T-helper 1 cell treated with Interleukin-12 subunit alpha and Interleukin-12 subunit beta and Interleukin-4 antibody, amounts not matched to agents 30 μg/mL and 1 μg/mL, for 36 hours (primary cell): ENCODE results near the gene DLGAP1.
"Not testable (repeated sequence)": the region's sequence is repeated elsewhere in the genome, so short reads cannot be mapped to it uniquely, and the experiment has no call there.

Experiments used
- H3K27ac Mint-ChIP-seq: one replicate; pipeline ENCODE4 v1.8.0; 2021; ENCODE audit warnings: mild to moderate bottlenecking, mixed read lengths
- H3K27me3 Mint-ChIP-seq: one replicate; pipeline ENCODE4 v1.8.0; 2021; ENCODE audit warnings: low read depth, mixed read lengths
- H3K36me3 Mint-ChIP-seq: one replicate; pipeline ENCODE4 v1.8.0; 2021; ENCODE audit warnings: low read depth, mixed read lengths
- H3K4me1 Mint-ChIP-seq: one replicate; pipeline ENCODE4 v1.8.0; 2021; ENCODE audit warnings: low read depth, mixed read lengths
- H3K4me3 Mint-ChIP-seq: one replicate; pipeline ENCODE4 v1.8.0; 2021; ENCODE audit warnings: mild to moderate bottlenecking, moderate library complexity, mixed read lengths
- H3K9me3 Mint-ChIP-seq: one replicate; pipeline ENCODE4 v1.8.0; 2021; ENCODE audit warnings: mixed read lengths

The DLGAP1 gene

GRCh38 chr18:3653851-3654441, 801.2 kb downstream of the DLGAP1 start:
- no peaks in the 10 kb centered on the region for H3K9me3 Mint-ChIP-seq
- no peak overlapping the region for H3K4me3 Mint-ChIP-seq

GRCh38 chr18:3653263-3653850, 801.8 kb downstream of the DLGAP1 start:
- H3K27ac Mint-ChIP-seq = no peak overlapping the region

More at GRCh38 chr18:3653851-3654441, 801.2 kb downstream of the DLGAP1 start:
- Mint-ChIP-seq H3K27ac (no peak overlapping the region), H3K27me3 (no peaks in the 10 kb centered on the region), H3K36me3 (no peaks in the 10 kb centered on the region), H3K4me1 (peaks cover 33% of the 10 kb centered on the region)

DNA sequence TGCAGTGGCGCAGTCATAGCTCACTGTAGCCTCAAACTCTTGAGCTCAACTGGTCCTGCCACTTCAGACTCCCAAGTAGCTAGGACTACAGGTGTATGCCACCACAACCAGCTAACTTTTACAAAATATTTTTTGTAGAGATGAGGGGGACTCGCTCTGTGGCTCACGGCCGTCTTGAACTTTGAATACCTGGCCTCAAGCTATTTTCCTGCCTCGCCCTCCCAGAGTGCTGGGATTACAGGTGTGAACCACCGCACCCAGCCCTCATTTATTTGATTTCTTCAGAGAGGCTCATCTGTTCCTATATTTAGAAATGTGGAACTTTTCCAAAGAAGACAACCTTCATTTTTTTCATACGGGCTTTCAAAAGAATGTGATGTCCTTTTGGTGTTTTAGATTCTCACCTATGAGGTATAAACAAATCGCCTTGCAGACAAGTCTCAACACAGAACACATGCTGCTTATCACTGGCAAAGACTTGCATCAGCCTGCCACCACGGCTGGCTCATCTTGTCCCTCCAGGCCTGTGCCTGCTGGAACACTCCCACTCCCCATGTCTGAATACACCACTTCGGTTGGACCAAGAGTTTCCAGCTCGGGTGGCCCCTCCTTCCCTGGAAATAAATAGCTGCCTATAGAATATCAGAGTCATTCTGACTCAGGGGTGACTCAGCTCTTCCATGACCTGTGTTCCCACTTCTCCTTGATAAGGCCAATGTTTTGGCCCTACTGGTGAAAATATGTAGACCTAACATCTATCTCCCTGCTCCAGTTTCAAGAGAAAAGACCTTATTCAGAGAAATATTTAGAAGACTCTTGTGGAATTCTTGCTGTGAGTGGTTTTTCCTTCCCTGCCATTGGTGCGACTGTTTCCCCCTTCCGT, 802.5 kb downstream of the DLGAP1 start:
- H3K27ac Mint-ChIP-seq = peak overlapping the region; percentile 4
- H3K4me1 Mint-ChIP-seq = peaks cover 36% of the 10 kb centered on the region
- no peaks in the 10 kb centered on the region for H3K36me3 Mint-ChIP-seq

More at GRCh38 chr18:3653263-3653850, 801.8 kb downstream of the DLGAP1 start:
- Mint-ChIP-seq H3K9me3 (no peaks in the 10 kb centered on the region), H3K27me3 (no peaks in the 10 kb centered on the region), H3K4me3 (no peak overlapping the region), H3K36me3 (no peaks in the 10 kb centered on the region), H3K4me1 (peaks cover 36% of the 10 kb centered on the region)

DNA sequence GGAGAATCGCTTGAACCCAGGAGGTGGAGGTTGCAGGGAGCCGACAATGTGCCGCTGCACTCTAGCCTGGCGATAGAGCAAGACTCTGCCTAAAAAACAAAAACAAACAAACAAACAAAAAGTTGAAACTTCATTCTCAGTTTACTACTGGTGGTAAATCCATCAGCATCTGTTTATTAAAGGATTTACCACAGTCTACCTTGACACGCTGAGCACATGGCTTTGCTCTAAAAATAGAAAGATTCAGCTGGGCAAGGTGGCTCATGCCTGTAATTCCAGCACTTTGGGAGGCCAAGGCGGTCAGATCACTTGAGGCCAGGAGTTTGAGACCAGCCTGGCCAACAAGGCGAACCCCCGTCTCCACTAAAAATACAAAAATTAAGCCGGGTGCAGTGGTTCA, 803.8 kb downstream of the DLGAP1 start:
- no peak overlapping the region for H3K27ac Mint-ChIP-seq
- H3K4me3 Mint-ChIP-seq = no peak overlapping the region
- H3K4me1 Mint-ChIP-seq = peaks cover 36% of the 10 kb centered on the region
- no peaks in the 10 kb centered on the region for H3K9me3 Mint-ChIP-seq
- no peaks in the 10 kb centered on the region for H3K36me3 Mint-ChIP-seq
- no peaks in the 10 kb centered on the region for H3K27me3 Mint-ChIP-seq

More for the DNA sequence above, 802.5 kb downstream of the DLGAP1 start:
- H3K9me3 Mint-ChIP-seq = no peaks in the 10 kb centered on the region
- no peaks in the 10 kb centered on the region for H3K27me3 Mint-ChIP-seq
- H3K4me3 Mint-ChIP-seq = no peak overlapping the region

- not testable (repeated sequence) for H3K27me3 Mint-ChIP-seq, H3K9me3 Mint-ChIP-seq, H3K27ac Mint-ChIP-seq, H3K36me3 Mint-ChIP-seq, H3K4me3 Mint-ChIP-seq
- peaks cover 40% of the 10 kb centered on the region for H3K4me1 Mint-ChIP-seq
Observed at GRCh38 chr18:3650521-3651042, 804.5 kb downstream of the DLGAP1 start.

GRCh38 chr18:3649633-3650426, 805.3 kb downstream of the DLGAP1 start:
- Mint-ChIP-seq H3K27me3 (no peaks in the 10 kb centered on the region), H3K9me3 (no peaks in the 10 kb centered on the region), H3K4me1 (peaks cover 38% of the 10 kb centered on the region), H3K36me3 (no peaks in the 10 kb centered on the region), H3K4me3 (no peak overlapping the region), H3K27ac (peak overlapping the region; percentile 60)

DNA sequence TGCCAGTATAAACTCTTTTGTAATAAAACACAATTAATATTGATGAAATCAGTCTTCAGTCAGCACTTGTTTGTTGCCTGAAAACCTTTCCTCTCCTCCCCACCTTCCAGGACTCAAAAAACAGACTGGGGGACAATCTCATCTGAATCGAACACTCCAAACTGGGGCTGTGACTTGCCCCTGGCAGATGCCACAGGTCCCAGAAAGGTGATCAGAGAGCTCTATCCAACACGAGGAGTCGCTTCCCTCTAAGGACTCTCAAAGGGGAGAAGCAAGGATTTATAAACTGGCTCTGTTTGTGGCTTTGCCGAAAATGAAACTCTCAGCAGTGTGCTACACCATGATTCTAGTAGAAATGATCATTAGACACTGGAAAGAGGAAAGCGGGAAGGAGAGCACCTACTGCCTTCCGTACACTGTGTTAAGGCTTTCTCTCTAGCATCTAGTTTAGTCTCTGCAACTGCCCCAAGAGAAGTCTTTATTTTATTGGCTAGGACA, 805.9 kb downstream of the DLGAP1 start:
- no peak overlapping the region for H3K4me3 Mint-ChIP-seq
- no peaks in the 10 kb centered on the region for H3K27me3 Mint-ChIP-seq
- no peaks in the 10 kb centered on the region for H3K9me3 Mint-ChIP-seq

GRCh38 chr18:3648641-3649040, 806.5 kb downstream of the DLGAP1 start:
- Mint-ChIP-seq H3K27me3 (no peaks in the 10 kb centered on the region), H3K4me3 (no peak overlapping the region), H3K27ac (no peak overlapping the region), H3K4me1 (peaks cover 31% of the 10 kb centered on the region), H3K9me3 (peaks cover 3% of the 10 kb centered on the region), H3K36me3 (no peaks in the 10 kb centered on the region)

More for the DNA sequence above, 805.9 kb downstream of the DLGAP1 start:
- Mint-ChIP-seq H3K4me1 (peaks cover 31% of the 10 kb centered on the region), H3K36me3 (no peaks in the 10 kb centered on the region), H3K27ac (no peak overlapping the region)

DNA sequence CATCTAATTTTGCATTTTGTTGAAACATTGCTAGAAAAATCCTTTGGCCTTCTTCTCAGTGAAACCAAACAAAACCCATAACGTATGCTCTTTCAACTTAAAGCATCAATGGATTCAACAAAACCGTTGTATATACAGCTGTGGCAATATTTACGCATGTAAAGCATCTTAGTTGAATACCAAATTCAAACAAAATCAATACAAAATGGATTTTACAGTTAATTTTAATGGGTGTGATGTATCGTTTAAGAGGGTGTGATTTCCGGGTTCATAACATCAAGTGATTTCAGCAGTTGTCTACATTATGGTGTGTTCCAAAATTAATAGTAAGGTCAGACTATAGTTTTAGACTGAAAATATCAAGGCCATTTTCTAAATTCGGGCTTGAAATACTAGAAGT, 806.9 kb downstream of the DLGAP1 start:
- no peaks in the 10 kb centered on the region for H3K36me3 Mint-ChIP-seq
- peaks cover 30% of the 10 kb centered on the region for H3K4me1 Mint-ChIP-seq
- no peak overlapping the region for H3K4me3 Mint-ChIP-seq
- H3K27me3 Mint-ChIP-seq = no peaks in the 10 kb centered on the region
- peaks cover 3% of the 10 kb centered on the region for H3K9me3 Mint-ChIP-seq
- no peak overlapping the region for H3K27ac Mint-ChIP-seq

DNA sequence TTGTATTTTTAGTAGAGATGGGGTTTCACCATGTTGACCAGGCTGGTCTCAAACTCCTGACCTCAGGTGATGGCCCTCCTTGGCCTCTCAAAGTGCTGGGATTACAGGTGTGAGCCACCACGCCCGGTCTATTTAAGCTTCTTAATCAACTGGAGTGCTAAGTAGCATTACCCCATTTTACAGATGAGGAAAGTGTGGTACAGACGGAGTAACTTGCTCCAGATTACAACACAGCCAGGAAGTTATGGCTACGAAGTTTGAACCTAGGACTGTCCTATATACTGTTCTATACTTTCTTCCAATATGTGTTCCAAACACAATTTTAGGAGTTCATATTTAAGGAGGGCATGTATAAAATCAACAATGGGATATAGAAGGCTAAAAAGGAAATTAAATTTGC, 807.5 kb downstream of the DLGAP1 start:
- Mint-ChIP-seq H3K9me3 (peaks cover 3% of the 10 kb centered on the region), H3K36me3 (no peaks in the 10 kb centered on the region), H3K27me3 (no peaks in the 10 kb centered on the region), H3K4me3 (no peak overlapping the region), H3K4me1 (peaks cover 24% of the 10 kb centered on the region), H3K27ac (no peak overlapping the region)

- Mint-ChIP-seq H3K27me3 (no peaks in the 10 kb centered on the region), H3K27ac (no peak overlapping the region), H3K4me1 (peaks cover 22% of the 10 kb centered on the region), H3K4me3 (no peak overlapping the region), H3K36me3 (no peaks in the 10 kb centered on the region), H3K9me3 (peaks cover 3% of the 10 kb centered on the region)
Observed at GRCh38 chr18:3645384-3646156, 809.5 kb downstream of the DLGAP1 start.

DNA sequence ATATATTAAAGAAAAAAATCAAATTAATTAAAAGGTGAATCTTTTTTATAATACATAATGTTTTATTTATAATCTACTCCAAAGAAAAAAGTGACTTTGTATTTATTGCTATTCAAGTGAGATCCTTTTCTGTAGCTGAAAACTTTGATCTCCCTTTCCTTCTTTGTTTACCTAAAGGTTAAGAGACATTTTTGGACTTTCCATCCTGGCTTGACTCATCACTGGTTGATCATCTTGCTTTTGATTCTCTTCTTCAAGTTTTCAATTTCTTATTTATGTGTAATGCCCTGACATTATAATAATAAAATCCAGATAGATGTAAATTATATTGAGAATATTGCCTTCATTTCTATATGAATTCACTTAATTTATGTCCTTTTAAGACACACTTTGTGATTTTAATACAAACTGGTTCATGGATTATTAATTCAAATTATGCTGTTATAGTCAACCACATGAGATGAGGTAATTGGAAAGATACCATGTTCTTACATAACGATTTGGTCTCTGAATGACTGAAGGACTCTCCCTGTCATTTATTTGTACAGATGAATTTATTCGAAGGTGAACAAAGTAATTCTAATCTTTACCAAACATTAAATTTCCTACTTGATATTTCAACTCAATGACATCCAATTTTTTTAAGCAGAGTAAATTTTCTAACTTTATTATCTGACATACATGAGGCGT, 820.7 kb downstream of the DLGAP1 start:
- Mint-ChIP-seq H3K9me3 (no peaks in the 10 kb centered on the region), H3K4me1 (peaks cover 5% of the 10 kb centered on the region), H3K27ac (no peak overlapping the region), H3K27me3 (no peaks in the 10 kb centered on the region), H3K4me3 (no peak overlapping the region), H3K36me3 (no peaks in the 10 kb centered on the region)

DNA sequence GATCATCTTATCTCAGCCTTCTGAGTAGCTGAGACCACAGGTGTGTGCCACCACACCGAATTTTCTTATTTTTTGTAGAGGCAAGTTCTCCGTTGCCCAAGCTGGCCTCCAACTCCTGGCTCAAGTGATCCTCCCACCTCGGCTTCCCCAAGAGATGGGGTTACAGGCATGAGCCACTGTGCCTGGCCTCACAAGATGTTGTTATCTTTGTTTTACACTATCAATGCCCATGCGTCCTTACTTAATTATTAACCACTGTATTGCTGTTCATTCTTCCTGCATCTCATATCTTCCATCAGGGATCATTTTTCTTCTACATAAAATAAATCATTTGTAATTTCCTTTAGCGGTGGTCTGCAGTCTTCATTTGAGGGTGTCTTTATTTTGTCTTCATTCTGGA, 823.2 kb downstream of the DLGAP1 start:
- no peaks in the 10 kb centered on the region for H3K9me3 Mint-ChIP-seq
- no peaks in the 10 kb centered on the region for H3K27me3 Mint-ChIP-seq
- H3K4me1 Mint-ChIP-seq = peaks cover 7% of the 10 kb centered on the region
- H3K36me3 Mint-ChIP-seq = no peaks in the 10 kb centered on the region
- H3K27ac Mint-ChIP-seq = no peak overlapping the region
- no peak overlapping the region for H3K4me3 Mint-ChIP-seq
